ENCODE measurements around the gene FRMD4A. TPM values are rescaled to one million over a fixed set of nuclear protein-coding genes. Genes with fewer than 3 reads are reported as not detected.
A peak's percentile ranks its signal among the peaks of the same experiment; 100 is the strongest.

The FRMD4A gene
- total and polyA plus RNA-seq, 12 donors = 9.1 to 29.6 (median 14.6) TPM

- H3K4me1 ChIP-seq (replicated peaks in 1 of 2) = no peaks in the 10 kb centered on the region
- TF ChIP-seq POLR2A (IDR thresholded peaks at IDR 0.05) = no peak
- no peak for TF ChIP-seq CTCF (IDR thresholded peaks at IDR 0.05)
- H3K4me3 ChIP-seq = no peak overlapping the region
- 52 to 61% (median 53%) methylated on average over 6 of the region's 6 CpGs for WGBS, 4 donors
- no peaks in the 10 kb centered on the region for H3K27me3 ChIP-seq
- intact Hi-C loops (cut with DNase I) = no loop called here
- no peaks in the 10 kb centered on the region for H3K36me3 ChIP-seq (replicated peaks in 1 of 2)
- H3K27ac ChIP-seq = peak overlapping the region in 1 of 5 donors; percentile 38
- DNase-seq = peak in 5 of 7 donors; percentile 18 to 57 (median 22)
- no peaks in the 10 kb centered on the region for H3K9me3 ChIP-seq (replicated peaks in 1 of 3)
Observed at GRCh38 chr10:14056610-14057332, 274.0 kb downstream of the FRMD4A start.

GRCh38 chr10:14052931-14053330 lies 277.8 kb downstream of the FRMD4A start:
- WGBS, 4 donors = 76 to 82% (median 80%) methylated on average over 5 of the region's 5 CpGs

GRCh38 chr10:14050598-14050997 lies 280.1 kb downstream of the FRMD4A start:
- no peaks in the 10 kb centered on the region for H3K4me1 ChIP-seq (replicated peaks in 1 of 2)
- H3K27me3 ChIP-seq = no peaks in the 10 kb centered on the region
- no peak overlapping the region for H3K27ac ChIP-seq
- H3K9me3 ChIP-seq (replicated peaks in 1 of 3) = no peaks in the 10 kb centered on the region
- DNase-seq = no peak
- no peak overlapping the region for H3K4me3 ChIP-seq
- WGBS, 4 donors = 75 to 95% (median 89%) methylated on average over 4 of the region's 4 CpGs
- intact Hi-C loops (cut with DNase I) = no loop called here
- H3K36me3 ChIP-seq (replicated peaks in 1 of 2) = no peaks in the 10 kb centered on the region
- TF ChIP-seq POLR2A (IDR thresholded peaks at IDR 0.05) (no peak), CTCF (IDR thresholded peaks at IDR 0.05) (no peak)

More at GRCh38 chr10:14052931-14053330, 277.8 kb downstream of the FRMD4A start:
- no peak overlapping the region for H3K27ac ChIP-seq
- no peaks in the 10 kb centered on the region for H3K27me3 ChIP-seq
- H3K9me3 ChIP-seq (replicated peaks in 1 of 3) = no peaks in the 10 kb centered on the region
- H3K36me3 ChIP-seq (replicated peaks in 1 of 2) = no peaks in the 10 kb centered on the region
- H3K4me3 ChIP-seq = no peak overlapping the region
- intact Hi-C loops (cut with DNase I) = no loop called here
- DNase-seq = no peak
- TF ChIP-seq POLR2A (IDR thresholded peaks at IDR 0.05) = no peak
- TF ChIP-seq CTCF (IDR thresholded peaks at IDR 0.05) = no peak
- H3K4me1 ChIP-seq (replicated peaks in 1 of 2) = no peaks in the 10 kb centered on the region

GRCh38 chr10:14048930-14049613 lies 281.7 kb downstream of the FRMD4A start:
- 59 to 75% (median 72%) methylated on average over 6 of the region's 6 CpGs for WGBS, 4 donors
- no peak overlapping the region for H3K27ac ChIP-seq
- H3K36me3 ChIP-seq (replicated peaks in 1 of 2) = no peaks in the 10 kb centered on the region
- H3K9me3 ChIP-seq (replicated peaks in 1 of 3) = no peaks in the 10 kb centered on the region
- intact Hi-C loops (cut with DNase I) = no loop called here
- no peaks in the 10 kb centered on the region for H3K4me1 ChIP-seq (replicated peaks in 1 of 2)
- no peaks in the 10 kb centered on the region for H3K27me3 ChIP-seq
- no peak overlapping the region for H3K4me3 ChIP-seq
- TF ChIP-seq POLR2A (IDR thresholded peaks at IDR 0.05) = no peak
- TF ChIP-seq CTCF (IDR thresholded peaks at IDR 0.05) = no peak
- no peak for DNase-seq
